GM12892 (cell line): ENCODE data around the gene CELF2.
A peak's percentile ranks its signal among the peaks of the same experiment; 100 is the strongest.

Source experiments
- DNase-seq: peaks from one replicate; pipeline ENCODE4 v3.0.0; 2011; ENCODE audit not compliant: insufficient read length
- FAIRE-seq: peaks from 2 replicates; lab custom pipeline; 2011; peaks lifted over from hg19 to GRCh38; lab: Jason Lieb, UNC
- POLR2A ChIP-seq: IDR thresholded peaks from 2 replicates; pipeline ENCODE4 v1.6.1; 2011; ENCODE audit warnings: low read depth, low read length, control low read depth
- POLR2AphosphoS5 ChIP-seq: IDR thresholded peaks from 2 replicates; pipeline ENCODE4 v1.6.1; 2011; ENCODE audit warnings: low read depth, low read length, control low read depth
- TAF1 ChIP-seq: IDR thresholded peaks from 2 replicates; pipeline ENCODE4 v1.6.1; 2011; ENCODE audit warnings: low read depth, mild to moderate bottlenecking, control low read depth, low read length, borderline replicate concordance

CELF2 gene

GRCh38 chr10:11335167-11335652 lies 317.5 kb downstream of the CELF2 start:
- no peak for DNase-seq
- no peak for TF ChIP-seq POLR2A
- 0 out of 2 replicates have a peak, but pooled peaks have one; percentile 12 for TF ChIP-seq POLR2AphosphoS5
- FAIRE-seq = no peak

GRCh38 chr10:11335881-11336430 lies 318.3 kb downstream of the CELF2 start:
- TF ChIP-seq POLR2A (peak; percentile 60), TAF1 (no peak), POLR2AphosphoS5 (peak; percentile 72; the same call in 1 of the 2 replicates)
- FAIRE-seq (no peak), DNase-seq (no peak)

GRCh38 chr10:11336722-11337162 lies 319.1 kb downstream of the CELF2 start:
- TF ChIP-seq POLR2A (no peak), POLR2AphosphoS5 (0 out of 2 replicates have a peak, but pooled peaks have one; percentile 57), TAF1 (no peak)
- no peak for FAIRE-seq
- DNase-seq = no peak

- TF ChIP-seq TAF1 (no peak), POLR2AphosphoS5 (peak; percentile 44; the same call in 1 of the 2 replicates)
- DNase-seq (no peak), FAIRE-seq (no peak)
Observed at GRCh38 chr10:11337516-11337915, 319.8 kb downstream of the CELF2 start.

GRCh38 chr10:11338160-11338844 lies 320.6 kb downstream of the CELF2 start:
- no peak for FAIRE-seq
- DNase-seq = no peak
- no peak for TF ChIP-seq POLR2AphosphoS5
- TF ChIP-seq TAF1 = no peak
- TF ChIP-seq POLR2A = no peak

GRCh38 chr10:11339013-11339412 lies 321.3 kb downstream of the CELF2 start:
- no peak for FAIRE-seq
- DNase-seq = no peak

GRCh38 chr10:11339660-11340059 lies 322.0 kb downstream of the CELF2 start:
- TF ChIP-seq TAF1 (no peak), POLR2AphosphoS5 (no peak), POLR2A (no peak)
- FAIRE-seq = no peak

More at GRCh38 chr10:11339013-11339412, 321.3 kb downstream of the CELF2 start:
- no peak for TF ChIP-seq POLR2A
- TF ChIP-seq TAF1 = no peak
- no peak for TF ChIP-seq POLR2AphosphoS5

GRCh38 chr10:11341283-11341960 lies 323.8 kb downstream of the CELF2 start:
- DNase-seq = no peak
- no peak for FAIRE-seq
- no peak for TF ChIP-seq TAF1
- no peak for TF ChIP-seq POLR2A
- no peak for TF ChIP-seq POLR2AphosphoS5

More at GRCh38 chr10:11339660-11340059, 322.0 kb downstream of the CELF2 start:
- no peak for DNase-seq

- no peak for TF ChIP-seq POLR2AphosphoS5
- TF ChIP-seq POLR2A = no peak
- TF ChIP-seq TAF1 = no peak
- FAIRE-seq (no peak), DNase-seq (no peak)
Observed at GRCh38 chr10:11344081-11344480, 326.4 kb downstream of the CELF2 start.

GRCh38 chr10:11344550-11344949 lies 326.9 kb downstream of the CELF2 start:
- FAIRE-seq (no peak), DNase-seq (no peak)
- TF ChIP-seq POLR2AphosphoS5 (no peak), TAF1 (no peak), POLR2A (no peak)
